ENCODE measurements around the gene ABLIM1. TPM values are rescaled to one million over a fixed set of nuclear protein-coding genes. Genes with fewer than 3 reads are reported as not detected.
A peak's percentile ranks its signal among the peaks of the same experiment; 100 is the strongest.

Gene ABLIM1
- total RNA-seq, 1 experiment from 2014 or later: 10.4 TPM

GRCh38 chr10:114398587-114399331, 259.3 kb downstream of the ABLIM1 start:
- Histone ChIP-seq H3K9me3 (replicated peaks) (no peaks in the 10 kb centered on the region), H3K27me3 (replicated peaks) (peaks cover 12% of the 10 kb centered on the region), H3K27ac (no peak overlapping the region), H3K36me3 (no peaks in the 10 kb centered on the region), H3K4me1 (replicated peaks) (peaks cover 21% of the 10 kb centered on the region), H3K4me3 (no peak overlapping the region)
- no peak for DNase-seq (ENCODE audit: low read depth in 1 of 2, low spot score in 2 of 2)

- Histone ChIP-seq H3K9me3 (replicated peaks) (no peaks in the 10 kb centered on the region), H3K27ac (no peak overlapping the region), H3K36me3 (no peaks in the 10 kb centered on the region), H3K4me1 (replicated peaks) (peaks cover 24% of the 10 kb centered on the region), H3K27me3 (replicated peaks) (peaks cover 6% of the 10 kb centered on the region), H3K4me3 (no peak overlapping the region)
- peak in 1 of 2 experiments; percentile 36 for DNase-seq (ENCODE audit: low read depth in 1 of 2, low spot score in 2 of 2)
Observed at GRCh38 chr10:114397651-114398145, 260.4 kb downstream of the ABLIM1 start.

- Histone ChIP-seq H3K4me1 (replicated peaks) (peaks cover 24% of the 10 kb centered on the region), H3K36me3 (no peaks in the 10 kb centered on the region), H3K4me3 (no peak overlapping the region), H3K27me3 (replicated peaks) (no peaks in the 10 kb centered on the region; the same call in 1 of the 2 replicates), H3K27ac (no peak overlapping the region), H3K9me3 (replicated peaks) (no peaks in the 10 kb centered on the region)
- DNase-seq (ENCODE audit: low read depth in 1 of 2, low spot score in 2 of 2): no peak
Observed at GRCh38 chr10:114396464-114396863, 261.6 kb downstream of the ABLIM1 start.

- no peak for DNase-seq (ENCODE audit: low read depth in 1 of 2, low spot score in 2 of 2)
- Histone ChIP-seq H3K36me3 (no peaks in the 10 kb centered on the region), H3K4me3 (no peak overlapping the region), H3K9me3 (replicated peaks) (no peaks in the 10 kb centered on the region), H3K27me3 (replicated peaks) (no peaks in the 10 kb centered on the region), H3K27ac (no peak overlapping the region), H3K4me1 (replicated peaks) (peaks cover 28% of the 10 kb centered on the region)
Observed at GRCh38 chr10:114395366-114396022, 262.6 kb downstream of the ABLIM1 start.

GRCh38 chr10:114394531-114394930, 263.5 kb downstream of the ABLIM1 start:
- H3K9me3 ChIP-seq (replicated peaks): no peaks in the 10 kb centered on the region
- no peak for DNase-seq (ENCODE audit: low read depth in 1 of 2, low spot score in 2 of 2)
- no peaks in the 10 kb centered on the region for H3K27me3 ChIP-seq (replicated peaks)
- H3K4me1 ChIP-seq (replicated peaks): peaks cover 33% of the 10 kb centered on the region
- H3K4me3 ChIP-seq: no peak overlapping the region
- no peaks in the 10 kb centered on the region for H3K36me3 ChIP-seq
- H3K27ac ChIP-seq: no peak overlapping the region

DNA sequence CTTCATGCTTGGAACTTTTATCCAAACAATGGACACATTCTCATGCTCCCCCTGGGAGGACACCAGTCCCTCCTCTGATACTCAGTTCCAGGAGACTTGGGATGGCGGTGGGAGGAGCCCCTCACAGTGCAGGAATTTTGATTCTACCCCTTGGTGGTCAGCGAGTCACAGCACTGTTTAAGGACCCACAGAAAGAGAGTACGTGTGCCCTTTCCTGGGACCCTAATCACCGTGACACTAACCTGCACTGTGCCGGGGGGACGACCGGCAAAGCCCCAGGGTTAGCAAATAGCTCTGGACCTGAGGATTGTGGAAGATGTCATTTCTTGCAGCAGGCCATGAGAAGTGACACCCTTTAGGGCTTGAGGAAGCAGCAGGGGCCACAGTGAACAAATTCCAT, 264.2 kb downstream of the ABLIM1 start:
- Histone ChIP-seq H3K27ac (no peak overlapping the region), H3K36me3 (no peaks in the 10 kb centered on the region), H3K27me3 (replicated peaks) (no peaks in the 10 kb centered on the region), H3K9me3 (replicated peaks) (no peaks in the 10 kb centered on the region), H3K4me3 (no peak overlapping the region), H3K4me1 (replicated peaks) (peaks cover 40% of the 10 kb centered on the region)
- no peak for DNase-seq (ENCODE audit: low read depth in 1 of 2, low spot score in 2 of 2)

DNA sequence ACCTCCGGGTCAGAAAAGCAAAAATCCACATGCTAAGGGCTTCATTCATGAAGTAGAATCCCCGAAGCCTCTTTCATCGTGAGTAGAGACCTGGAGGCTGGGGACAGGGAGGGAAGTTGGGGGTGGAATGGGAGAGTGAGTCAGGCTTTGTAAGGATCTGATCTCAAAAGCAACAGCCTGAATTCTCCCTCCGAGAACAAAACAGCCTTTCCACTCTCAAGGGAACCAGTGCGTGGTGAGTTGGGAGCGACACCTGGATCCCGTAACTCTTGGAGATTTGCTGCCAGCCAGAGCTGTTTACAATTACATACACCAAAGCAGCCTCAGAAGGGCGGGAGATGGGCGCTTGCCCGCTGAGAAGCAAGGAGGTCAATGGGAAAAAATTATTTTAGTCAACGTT, 264.6 kb downstream of the ABLIM1 start:
- no peak overlapping the region for H3K4me3 ChIP-seq
- H3K4me1 ChIP-seq (replicated peaks): peaks cover 44% of the 10 kb centered on the region
- H3K27ac ChIP-seq: no peak overlapping the region
- DNase-seq (ENCODE audit: low read depth in 1 of 2, low spot score in 2 of 2): peak in 1 of 2 experiments; percentile 32
- H3K9me3 ChIP-seq (replicated peaks): no peaks in the 10 kb centered on the region
- no peaks in the 10 kb centered on the region for H3K36me3 ChIP-seq
- no peaks in the 10 kb centered on the region for H3K27me3 ChIP-seq (replicated peaks)

DNA sequence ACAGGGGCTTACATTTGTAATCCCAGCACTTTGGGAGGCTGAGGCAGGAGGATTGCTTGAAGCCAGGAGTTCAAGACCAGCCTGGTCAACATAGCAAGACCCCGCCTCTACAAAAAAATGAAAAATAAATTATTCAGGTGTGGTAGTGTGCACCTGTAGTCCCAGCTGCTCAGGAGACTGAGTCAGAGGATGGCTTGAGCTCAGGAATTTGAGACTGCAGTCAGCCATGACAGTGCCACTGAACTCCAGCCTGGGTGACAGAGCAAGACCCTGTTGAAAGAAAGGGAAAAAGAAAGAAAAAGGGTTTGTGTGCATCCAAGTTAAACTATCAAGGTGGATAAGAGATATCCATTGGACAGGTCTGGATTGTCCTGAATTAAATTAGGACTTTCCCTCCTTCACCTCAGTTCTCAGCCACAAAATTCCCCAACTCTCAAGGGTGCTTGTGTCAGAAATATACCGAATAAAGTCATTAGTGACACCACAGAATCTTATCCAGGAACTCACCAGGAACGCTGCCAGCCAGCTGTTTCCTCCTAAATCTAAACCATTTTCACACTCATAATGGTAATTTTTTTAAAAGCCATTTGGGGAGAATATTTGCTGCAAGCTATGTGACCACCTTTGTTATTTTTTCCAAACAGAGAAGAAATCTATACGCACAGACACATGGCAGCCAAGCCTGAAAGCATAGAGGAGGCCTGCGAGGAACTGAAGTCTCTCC, 265.8 kb downstream of the ABLIM1 start:
- H3K4me3 ChIP-seq: no peak overlapping the region
- H3K27me3 ChIP-seq (replicated peaks): no peaks in the 10 kb centered on the region
- H3K27ac ChIP-seq: no peak overlapping the region
- H3K9me3 ChIP-seq (replicated peaks): no peaks in the 10 kb centered on the region
- DNase-seq (ENCODE audit: low read depth in 1 of 2, low spot score in 2 of 2): no peak
- no peaks in the 10 kb centered on the region for H3K36me3 ChIP-seq
- peaks cover 43% of the 10 kb centered on the region for H3K4me1 ChIP-seq (replicated peaks)

DNA sequence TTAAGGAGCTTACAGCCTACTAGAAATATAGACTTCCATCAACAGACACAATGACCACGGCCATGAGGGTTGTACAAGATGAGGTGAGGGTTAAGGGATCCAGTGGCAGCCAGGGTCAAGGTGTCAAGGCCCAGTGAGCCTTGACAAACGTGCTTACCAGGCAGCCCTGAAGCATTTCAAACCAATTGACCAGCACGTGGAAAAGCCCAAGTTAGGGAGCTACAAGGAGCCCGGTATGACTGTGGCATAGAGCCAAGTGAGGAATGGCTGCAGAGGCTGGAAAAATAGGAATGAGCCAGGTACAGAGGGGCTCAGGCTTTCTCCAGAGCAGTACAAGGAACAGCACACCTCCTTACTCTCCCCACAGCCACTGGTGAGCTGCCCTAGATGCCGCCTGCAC, 266.5 kb downstream of the ABLIM1 start:
- H3K36me3 ChIP-seq: no peaks in the 10 kb centered on the region
- H3K27me3 ChIP-seq (replicated peaks): no peaks in the 10 kb centered on the region
- no peak for DNase-seq (ENCODE audit: low read depth in 1 of 2, low spot score in 2 of 2)
- H3K4me3 ChIP-seq: no peak overlapping the region
- H3K9me3 ChIP-seq (replicated peaks): no peaks in the 10 kb centered on the region
- peaks cover 43% of the 10 kb centered on the region for H3K4me1 ChIP-seq (replicated peaks)
- no peak overlapping the region for H3K27ac ChIP-seq

DNA sequence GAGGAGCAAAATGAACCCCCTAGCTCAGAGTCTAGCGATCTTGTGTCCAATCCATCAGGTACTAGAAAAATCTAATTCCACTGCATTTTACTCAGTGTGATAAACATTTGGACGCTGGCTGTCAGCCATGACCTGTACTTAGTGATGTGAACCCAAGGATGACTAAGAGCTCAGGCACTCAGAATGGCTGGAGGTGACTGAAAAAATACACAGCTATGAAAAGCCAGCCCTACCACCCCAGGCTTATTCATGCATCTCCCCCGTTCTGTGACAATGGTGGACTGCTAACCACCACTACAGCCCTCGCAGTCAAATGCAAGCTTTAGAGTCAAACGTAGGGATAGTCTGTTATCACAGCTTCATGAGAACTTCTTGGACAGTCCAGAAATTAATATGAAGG, 268.6 kb downstream of the ABLIM1 start:
- H3K36me3 ChIP-seq: no peaks in the 10 kb centered on the region
- H3K9me3 ChIP-seq (replicated peaks): no peaks in the 10 kb centered on the region
- DNase-seq (ENCODE audit: low read depth in 1 of 2, low spot score in 2 of 2): peak; percentile 68 to 82
- no peak overlapping the region for H3K4me3 ChIP-seq
- H3K27me3 ChIP-seq (replicated peaks): no peaks in the 10 kb centered on the region
- peaks cover 46% of the 10 kb centered on the region for H3K4me1 ChIP-seq (replicated peaks)
- H3K27ac ChIP-seq: no peak overlapping the region

DNA sequence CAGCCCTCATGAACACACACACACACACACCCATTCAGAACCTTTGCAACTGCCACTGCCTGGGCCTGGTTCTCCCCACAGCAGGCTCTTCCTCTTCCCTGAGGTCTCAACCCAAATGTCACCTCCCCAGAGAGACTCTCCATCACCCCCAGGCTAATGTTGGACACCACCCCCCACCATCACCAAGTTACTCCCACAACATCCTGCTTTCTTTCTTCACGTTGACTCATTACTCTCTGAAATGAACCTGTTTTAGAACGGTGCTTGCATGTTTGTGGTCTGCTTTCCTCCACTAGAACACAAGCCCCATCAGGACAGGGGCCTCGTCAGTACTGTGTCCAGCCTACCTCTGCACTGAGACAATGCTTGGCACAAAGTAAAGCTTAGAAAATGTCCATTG, 269.8 kb downstream of the ABLIM1 start:
- Histone ChIP-seq H3K36me3 (no peaks in the 10 kb centered on the region), H3K27ac (no peak overlapping the region), H3K27me3 (replicated peaks) (no peaks in the 10 kb centered on the region), H3K4me3 (no peak overlapping the region), H3K4me1 (replicated peaks) (peaks cover 36% of the 10 kb centered on the region), H3K9me3 (replicated peaks) (no peaks in the 10 kb centered on the region)
- no peak for DNase-seq (ENCODE audit: low read depth in 1 of 2, low spot score in 2 of 2)

DNA sequence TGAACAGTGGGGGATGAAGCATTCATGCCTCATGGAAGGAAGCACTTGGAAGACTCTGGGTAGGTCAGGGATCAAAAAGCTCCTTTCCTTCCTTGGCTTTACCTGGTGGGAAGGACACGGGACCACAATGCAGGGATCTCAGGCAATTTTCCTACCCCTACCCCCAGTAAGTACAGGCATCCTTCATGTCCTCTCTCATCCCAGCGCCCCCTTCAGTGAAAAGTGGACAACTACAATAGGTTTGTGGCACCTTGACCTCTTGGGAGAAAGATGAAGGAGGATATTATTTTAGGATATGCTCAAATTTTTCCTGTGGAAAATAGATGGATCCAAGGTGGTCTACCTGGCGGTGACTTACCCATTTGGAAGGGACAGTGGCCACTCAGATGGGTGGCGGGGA, 270.3 kb downstream of the ABLIM1 start:
- DNase-seq (ENCODE audit: low read depth in 1 of 2, low spot score in 2 of 2): no peak
- peaks cover 32% of the 10 kb centered on the region for H3K4me1 ChIP-seq (replicated peaks)
- H3K27ac ChIP-seq: no peak overlapping the region
- H3K4me3 ChIP-seq: no peak overlapping the region
- H3K27me3 ChIP-seq (replicated peaks): no peaks in the 10 kb centered on the region
- H3K9me3 ChIP-seq (replicated peaks): no peaks in the 10 kb centered on the region
- no peaks in the 10 kb centered on the region for H3K36me3 ChIP-seq

DNA sequence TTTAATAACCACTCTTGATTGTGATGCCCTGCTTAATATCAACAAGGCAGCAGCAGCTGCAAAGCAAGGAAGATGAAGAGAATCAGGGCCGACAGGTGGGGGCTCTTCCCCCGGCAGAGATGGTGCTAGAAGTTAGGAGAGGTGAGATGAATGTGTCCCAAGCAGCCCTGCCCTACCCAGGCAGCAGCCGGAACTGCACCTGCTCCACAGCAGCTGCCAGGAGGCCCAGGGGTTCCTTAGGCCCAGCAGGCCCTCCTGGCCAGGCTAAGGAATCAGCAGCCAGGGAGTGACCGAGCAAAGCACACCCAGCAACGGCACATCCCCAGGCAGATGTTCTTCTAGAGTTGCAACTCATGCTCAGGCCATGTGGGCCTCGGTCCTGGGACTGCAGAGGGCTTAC, 271.6 kb downstream of the ABLIM1 start:
- Histone ChIP-seq H3K27me3 (replicated peaks) (no peaks in the 10 kb centered on the region), H3K9me3 (replicated peaks) (no peaks in the 10 kb centered on the region), H3K36me3 (no peaks in the 10 kb centered on the region), H3K27ac (no peak overlapping the region), H3K4me3 (no peak overlapping the region), H3K4me1 (replicated peaks) (peaks cover 32% of the 10 kb centered on the region)
- DNase-seq (ENCODE audit: low read depth in 1 of 2, low spot score in 2 of 2): no peak

DNA sequence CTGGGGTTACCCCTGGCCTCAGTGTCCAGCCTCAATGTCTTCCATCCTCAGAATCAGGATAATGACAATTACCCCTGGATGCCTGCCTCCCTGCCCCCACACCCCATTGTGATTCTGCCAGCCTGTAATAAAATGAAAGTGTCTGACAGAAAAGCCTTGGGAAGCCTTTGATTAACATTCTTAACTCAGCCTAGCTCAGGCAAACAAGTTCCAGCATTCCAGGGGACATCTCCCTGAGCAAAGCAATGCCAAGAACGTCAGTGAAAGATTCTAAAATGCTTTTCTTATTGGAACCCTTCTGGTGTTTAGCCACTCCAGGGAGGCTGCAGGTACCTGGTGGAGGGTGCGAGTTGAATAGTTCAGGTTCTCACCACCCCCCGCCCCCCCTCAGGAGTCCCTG, 272.5 kb downstream of the ABLIM1 start:
- Histone ChIP-seq H3K4me3 (no peak overlapping the region), H3K27me3 (replicated peaks) (no peaks in the 10 kb centered on the region), H3K9me3 (replicated peaks) (no peaks in the 10 kb centered on the region), H3K36me3 (no peaks in the 10 kb centered on the region), H3K27ac (no peak overlapping the region), H3K4me1 (replicated peaks) (peaks cover 28% of the 10 kb centered on the region)
- DNase-seq (ENCODE audit: low read depth in 1 of 2, low spot score in 2 of 2): no peak
